ENCODE measurements around the gene WWOX. TPM values are rescaled to one million over a fixed set of nuclear protein-coding genes. Genes with fewer than 3 reads are reported as not detected.

The WWOX gene
- total and polyA plus RNA-seq, 2 donors (not counting 1 experiment from before 2014, with no cell fraction given): 10.5 to 42.3 TPM

GRCh38 chr16:78060295-78060694, 39.2 kb upstream of the WWOX start:
- no peaks in the 10 kb centered on the region for H3K4me1 ChIP-seq (ENCODE audit: control insufficient read depth in 2 of 2, insufficient read depth in 2 of 2, low read length in 2 of 2)

GRCh38 chr16:78060809-78061208, 38.6 kb upstream of the WWOX start:
- H3K27ac Mint-ChIP-seq: no peak overlapping the region
- peaks cover 3% of the 10 kb centered on the region for H3K27me3 Mint-ChIP-seq
- Histone ChIP-seq H3K79me2 (ENCODE audit: control insufficient read depth, insufficient read depth, low read length) (no peaks in the 10 kb centered on the region), H3K36me3 (replicated peaks in 1 of 2; ENCODE audit: control extremely low read depth in 1 of 2, control insufficient read depth in 1 of 2, extremely low read depth in 1 of 2, insufficient read depth in 2 of 2, low read length in 1 of 2) (no peaks in the 10 kb centered on the region), H3K9me3 (ENCODE audit: control extremely low read depth in 1 of 3, control insufficient read depth in 2 of 3, insufficient read depth in 1 of 3, low read length in 2 of 3) (no peaks in the 10 kb centered on the region), H4K20me1 (ENCODE audit: control insufficient read depth, insufficient read depth, low read length, poor library complexity, severe bottlenecking) (no peaks in the 10 kb centered on the region), H3K4me2 (replicated peaks; ENCODE audit: low read depth, low read length, poor library complexity, severe bottlenecking) (no peak overlapping the region), H3K27ac (ENCODE audit: low read length in 2 of 2) (no peak overlapping the region), H3K27me3 (replicated peaks in 1 of 4; ENCODE audit: control extremely low read depth in 1 of 4, control insufficient read depth in 3 of 4, insufficient read depth in 4 of 4, low read length in 3 of 4) (no peaks in the 10 kb centered on the region), H3K4me1 (ENCODE audit: control insufficient read depth in 2 of 2, insufficient read depth in 2 of 2, low read length in 2 of 2) (no peaks in the 10 kb centered on the region), H2AFZ (ENCODE audit: insufficient read depth, low read depth, low read length, poor library complexity, severe bottlenecking) (no peak overlapping the region), H3K4me3 (ENCODE audit: control extremely low read depth in 1 of 5, extremely low read depth in 1 of 5, insufficient read depth in 1 of 5, low read depth in 2 of 5, low read length in 4 of 5) (no peak overlapping the region), H3K9ac (ENCODE audit: low read length) (no peak overlapping the region)
- ATAC-seq (ENCODE audit: low read depth) (no peak), DNase-seq (no peak)
- 100% methylated on average over 2 of the region's 5 CpGs for WGBS (ENCODE audit: insufficient coverage)
- H3K4me3 Mint-ChIP-seq: no peak overlapping the region
- ChIA-PET CTCF (interaction anchor here (1.2 kb wide), 1 partner anchor 9 kb away, joined by 3 read pairs; no protein-coding TSS in a partner anchor), POLR2A (no interaction called here)
- TF ChIP-seq EZH2 (IDR thresholded peaks at IDR 0.05; ENCODE audit: borderline replicate concordance, insufficient read depth, low read depth, low read length, poor library complexity, severe bottlenecking): no peak
- TF ChIP-seq CTCF (IDR thresholded peaks at IDR 0.05): no peak
- intact Hi-C loops (cut with micrococcal nuclease): no loop called here
- H3K4me1 Mint-ChIP-seq: no peaks in the 10 kb centered on the region
- H3K9me3 Mint-ChIP-seq (ENCODE audit: insufficient read depth): no peaks in the 10 kb centered on the region

More at GRCh38 chr16:78060295-78060694, 39.2 kb upstream of the WWOX start:
- no peaks in the 10 kb centered on the region for H3K9me3 ChIP-seq (ENCODE audit: control extremely low read depth in 1 of 3, control insufficient read depth in 2 of 3, insufficient read depth in 1 of 3, low read length in 2 of 3)
- no peaks in the 10 kb centered on the region for H3K9me3 Mint-ChIP-seq (ENCODE audit: insufficient read depth)
- no peak overlapping the region for H3K9ac ChIP-seq (ENCODE audit: low read length)
- no peaks in the 10 kb centered on the region for H4K20me1 ChIP-seq (ENCODE audit: control insufficient read depth, insufficient read depth, low read length, poor library complexity, severe bottlenecking)
- WGBS (ENCODE audit: insufficient coverage): no CpG with 5 or more reads among the region's 5 CpGs
- no peaks in the 10 kb centered on the region for H3K27me3 ChIP-seq (replicated peaks in 1 of 4; ENCODE audit: control extremely low read depth in 1 of 4, control insufficient read depth in 3 of 4, insufficient read depth in 4 of 4, low read length in 3 of 4)
- no peak overlapping the region for H3K27ac ChIP-seq (ENCODE audit: low read length in 2 of 2)
- TF ChIP-seq CTCF (IDR thresholded peaks at IDR 0.05) (no peak), EZH2 (IDR thresholded peaks at IDR 0.05; ENCODE audit: borderline replicate concordance, insufficient read depth, low read depth, low read length, poor library complexity, severe bottlenecking) (no peak)
- ChIA-PET CTCF (interaction anchor here (1.2 kb wide), 1 partner anchor 10 kb away, joined by 3 read pairs; no protein-coding TSS in a partner anchor), POLR2A (no interaction called here)
- no peak overlapping the region for H3K27ac Mint-ChIP-seq
- intact Hi-C loops (cut with micrococcal nuclease): no loop called here
- H3K79me2 ChIP-seq (ENCODE audit: control insufficient read depth, insufficient read depth, low read length): no peaks in the 10 kb centered on the region
- H2AFZ ChIP-seq (ENCODE audit: insufficient read depth, low read depth, low read length, poor library complexity, severe bottlenecking): no peak overlapping the region
- no peak overlapping the region for H3K4me2 ChIP-seq (replicated peaks; ENCODE audit: low read depth, low read length, poor library complexity, severe bottlenecking)
- no peak overlapping the region for H3K4me3 Mint-ChIP-seq
- H3K27me3 Mint-ChIP-seq: peaks cover 2% of the 10 kb centered on the region
- no peak for ATAC-seq (ENCODE audit: low read depth)
- no peak for DNase-seq
- no peaks in the 10 kb centered on the region for H3K4me1 Mint-ChIP-seq
- no peaks in the 10 kb centered on the region for H3K36me3 ChIP-seq (replicated peaks in 1 of 2; ENCODE audit: control extremely low read depth in 1 of 2, control insufficient read depth in 1 of 2, extremely low read depth in 1 of 2, insufficient read depth in 2 of 2, low read length in 1 of 2)
- H3K4me3 ChIP-seq (ENCODE audit: control extremely low read depth in 1 of 5, extremely low read depth in 1 of 5, insufficient read depth in 1 of 5, low read depth in 2 of 5, low read length in 4 of 5): no peak overlapping the region
